Measurements from ENCODE around the gene FIBCD1. TPM values are rescaled to one million over a fixed set of nuclear protein-coding genes. Genes with fewer than 3 reads are reported as not detected.
A peak's percentile ranks its signal among the peaks of the same experiment; 100 is the strongest.

Gene FIBCD1
- total RNA-seq, 1 experiment from 2014 or later = 6.6 TPM

- Mint-ChIP-seq H3K36me3 (no peaks in the 10 kb centered on the region), H3K4me3 (no peak overlapping the region), H3K27me3 (ENCODE audit: low read depth) (0 out of 2 replicates have a peak, but pooled peaks cover 2% of the 10 kb centered on the region), H3K9me3 (no peaks in the 10 kb centered on the region), H3K27ac (no peak overlapping the region), H3K4me1 (0 out of 2 replicates have a peak, but pooled peaks cover 4% of the 10 kb centered on the region)
- no peak for TF ChIP-seq ZNF423 (CRISPR knock-in tag; IDR thresholded peaks at IDR 0.05)
- TF ChIP-seq ETV6 (CRISPR knock-in tag; IDR thresholded peaks at IDR 0.05) = no peak
- TF ChIP-seq NR3C1 (CRISPR knock-in tag; conservative IDR thresholded peaks at IDR 0.05; ENCODE audit: low read depth) = no peak
- TF ChIP-seq, protein P1, sequence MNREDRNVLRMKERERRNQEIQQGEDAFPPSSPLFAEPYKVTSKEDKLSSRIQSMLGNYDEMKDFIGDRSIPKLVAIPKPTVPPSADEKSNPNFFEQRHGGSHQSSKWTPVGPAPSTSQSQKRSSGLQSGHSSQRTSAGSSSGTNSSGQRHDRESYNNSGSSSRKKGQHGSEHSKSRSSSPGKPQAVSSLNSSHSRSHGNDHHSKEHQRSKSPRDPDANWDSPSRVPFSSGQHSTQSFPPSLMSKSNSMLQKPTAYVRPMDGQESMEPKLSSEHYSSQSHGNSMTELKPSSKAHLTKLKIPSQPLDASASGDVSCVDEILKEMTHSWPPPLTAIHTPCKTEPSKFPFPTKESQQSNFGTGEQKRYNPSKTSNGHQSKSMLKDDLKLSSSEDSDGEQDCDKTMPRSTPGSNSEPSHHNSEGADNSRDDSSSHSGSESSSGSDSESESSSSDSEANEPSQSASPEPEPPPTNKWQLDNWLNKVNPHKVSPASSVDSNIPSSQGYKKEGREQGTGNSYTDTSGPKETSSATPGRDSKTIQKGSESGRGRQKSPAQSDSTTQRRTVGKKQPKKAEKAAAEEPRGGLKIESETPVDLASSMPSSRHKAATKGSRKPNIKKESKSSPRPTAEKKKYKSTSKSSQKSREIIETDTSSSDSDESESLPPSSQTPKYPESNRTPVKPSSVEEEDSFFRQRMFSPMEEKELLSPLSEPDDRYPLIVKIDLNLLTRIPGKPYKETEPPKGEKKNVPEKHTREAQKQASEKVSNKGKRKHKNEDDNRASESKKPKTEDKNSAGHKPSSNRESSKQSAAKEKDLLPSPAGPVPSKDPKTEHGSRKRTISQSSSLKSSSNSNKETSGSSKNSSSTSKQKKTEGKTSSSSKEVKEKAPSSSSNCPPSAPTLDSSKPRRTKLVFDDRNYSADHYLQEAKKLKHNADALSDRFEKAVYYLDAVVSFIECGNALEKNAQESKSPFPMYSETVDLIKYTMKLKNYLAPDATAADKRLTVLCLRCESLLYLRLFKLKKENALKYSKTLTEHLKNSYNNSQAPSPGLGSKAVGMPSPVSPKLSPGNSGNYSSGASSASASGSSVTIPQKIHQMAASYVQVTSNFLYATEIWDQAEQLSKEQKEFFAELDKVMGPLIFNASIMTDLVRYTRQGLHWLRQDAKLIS (CRISPR knock-in tag; IDR thresholded peaks at IDR 0.05; ENCODE audit: borderline replicate concordance) = no peak
- no peak for TF ChIP-seq ZNF219 (CRISPR knock-in tag; IDR thresholded peaks at IDR 0.05; ENCODE audit: borderline replicate concordance)
- TF ChIP-seq, protein P2, sequence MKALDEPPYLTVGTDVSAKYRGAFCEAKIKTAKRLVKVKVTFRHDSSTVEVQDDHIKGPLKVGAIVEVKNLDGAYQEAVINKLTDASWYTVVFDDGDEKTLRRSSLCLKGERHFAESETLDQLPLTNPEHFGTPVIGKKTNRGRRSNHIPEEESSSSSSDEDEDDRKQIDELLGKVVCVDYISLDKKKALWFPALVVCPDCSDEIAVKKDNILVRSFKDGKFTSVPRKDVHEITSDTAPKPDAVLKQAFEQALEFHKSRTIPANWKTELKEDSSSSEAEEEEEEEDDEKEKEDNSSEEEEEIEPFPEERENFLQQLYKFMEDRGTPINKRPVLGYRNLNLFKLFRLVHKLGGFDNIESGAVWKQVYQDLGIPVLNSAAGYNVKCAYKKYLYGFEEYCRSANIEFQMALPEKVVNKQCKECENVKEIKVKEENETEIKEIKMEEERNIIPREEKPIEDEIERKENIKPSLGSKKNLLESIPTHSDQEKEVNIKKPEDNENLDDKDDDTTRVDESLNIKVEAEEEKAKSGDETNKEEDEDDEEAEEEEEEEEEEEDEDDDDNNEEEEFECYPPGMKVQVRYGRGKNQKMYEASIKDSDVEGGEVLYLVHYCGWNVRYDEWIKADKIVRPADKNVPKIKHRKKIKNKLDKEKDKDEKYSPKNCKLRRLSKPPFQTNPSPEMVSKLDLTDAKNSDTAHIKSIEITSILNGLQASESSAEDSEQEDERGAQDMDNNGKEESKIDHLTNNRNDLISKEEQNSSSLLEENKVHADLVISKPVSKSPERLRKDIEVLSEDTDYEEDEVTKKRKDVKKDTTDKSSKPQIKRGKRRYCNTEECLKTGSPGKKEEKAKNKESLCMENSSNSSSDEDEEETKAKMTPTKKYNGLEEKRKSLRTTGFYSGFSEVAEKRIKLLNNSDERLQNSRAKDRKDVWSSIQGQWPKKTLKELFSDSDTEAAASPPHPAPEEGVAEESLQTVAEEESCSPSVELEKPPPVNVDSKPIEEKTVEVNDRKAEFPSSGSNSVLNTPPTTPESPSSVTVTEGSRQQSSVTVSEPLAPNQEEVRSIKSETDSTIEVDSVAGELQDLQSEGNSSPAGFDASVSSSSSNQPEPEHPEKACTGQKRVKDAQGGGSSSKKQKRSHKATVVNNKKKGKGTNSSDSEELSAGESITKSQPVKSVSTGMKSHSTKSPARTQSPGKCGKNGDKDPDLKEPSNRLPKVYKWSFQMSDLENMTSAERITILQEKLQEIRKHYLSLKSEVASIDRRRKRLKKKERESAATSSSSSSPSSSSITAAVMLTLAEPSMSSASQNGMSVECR (CRISPR knock-in tag; IDR thresholded peaks at IDR 0.05; ENCODE audit: borderline replicate concordance) = no peak
- TF ChIP-seq USF1 (CRISPR knock-in tag; IDR thresholded peaks at IDR 0.05) = no peak
- no peak for TF ChIP-seq HMGA2 (CRISPR knock-in tag; IDR thresholded peaks at IDR 0.05)
- no peak for TF ChIP-seq HMGXB4 (CRISPR knock-in tag; IDR thresholded peaks at IDR 0.05)
- no peak for TF ChIP-seq ZNF671 (CRISPR knock-in tag; IDR thresholded peaks at IDR 0.05)
- no peak for TF ChIP-seq IRF1 (CRISPR knock-in tag; IDR thresholded peaks at IDR 0.05)
- no peak for DNase-seq (ENCODE audit: low spot score)
- no peak for ATAC-seq
- ChIA-PET POLR2A (no interaction called here), CTCF (interaction anchor here (1.0 to 4.4 kb wide), 2 partner anchors 28 to 30 kb away, joined by 3 to 31 read pairs; no protein-coding TSS in a partner anchor)
These were observed 31.8 kb upstream of the FIBCD1 start for GRCh38 chr9:130970855-130971254.

DNA sequence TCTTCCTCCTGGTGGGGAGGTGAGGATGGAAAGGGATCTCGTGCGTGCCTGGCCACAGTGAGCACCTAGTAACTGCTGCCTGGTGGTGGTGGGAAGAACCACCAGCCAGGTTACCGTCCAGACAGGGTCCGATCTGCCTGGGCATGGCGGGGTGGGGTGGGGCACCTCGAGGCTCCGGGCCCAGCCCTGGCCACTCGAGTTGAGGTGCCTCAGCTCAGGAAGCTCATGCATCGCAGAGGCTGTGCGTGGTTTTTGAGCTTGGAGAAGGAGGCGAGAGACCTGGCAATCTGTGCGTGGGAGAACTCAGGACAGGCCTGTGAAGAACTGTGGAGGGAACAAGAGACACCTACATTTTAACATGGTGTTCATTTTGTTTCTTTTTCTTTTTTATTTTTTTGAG, 31.0 kb upstream of the FIBCD1 start:
- Mint-ChIP-seq H3K27me3 (ENCODE audit: low read depth) (0 out of 2 replicates have a peak, but pooled peaks cover 2% of the 10 kb centered on the region), H3K36me3 (no peaks in the 10 kb centered on the region), H3K4me3 (no peak overlapping the region), H3K4me1 (0 out of 2 replicates have a peak, but pooled peaks cover 4% of the 10 kb centered on the region), H3K9me3 (no peaks in the 10 kb centered on the region), H3K27ac (0 out of 2 replicates have a peak overlapping the region, but pooled peaks have one; percentile 41)
- ChIA-PET POLR2A (no interaction called here), CTCF (no interaction called here)
- TF ChIP-seq, protein P3, sequence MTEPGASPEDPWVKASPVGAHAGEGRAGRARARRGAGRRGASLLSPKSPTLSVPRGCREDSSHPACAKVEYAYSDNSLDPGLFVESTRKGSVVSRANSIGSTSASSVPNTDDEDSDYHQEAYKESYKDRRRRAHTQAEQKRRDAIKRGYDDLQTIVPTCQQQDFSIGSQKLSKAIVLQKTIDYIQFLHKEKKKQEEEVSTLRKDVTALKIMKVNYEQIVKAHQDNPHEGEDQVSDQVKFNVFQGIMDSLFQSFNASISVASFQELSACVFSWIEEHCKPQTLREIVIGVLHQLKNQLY (CRISPR knock-in tag; IDR thresholded peaks at IDR 0.05) = no peak
- TF ChIP-seq CREB1 (CRISPR knock-in tag; IDR thresholded peaks at IDR 0.05) = no peak
- ATAC-seq (no peak; the same call in 1 of the 2 replicates), DNase-seq (ENCODE audit: low spot score) (no peak)
